DOHH2 (cell line): ENCODE results near the gene NKAIN2.

Experiments used
- CTCF ChIP-seq: fragments of 200-600 bp; sonication (generic); IDR thresholded peaks from one replicate; pipeline ENCODE4 v1.5.1; 2014; ENCODE audit warnings: antibody characterized with exemption, mild to moderate bottlenecking, low read depth, low read length; ENCODE audit not compliant: poor library complexity, severe bottlenecking
- EZH2phosphoT487 ChIP-seq: fragments of 200-600 bp; sonication (generic); IDR thresholded peaks from 2 replicates; pipeline ENCODE4 v1.6.1; 2017; ENCODE audit warnings: borderline replicate concordance, mild to moderate bottlenecking, antibody characterized with exemption, low read length, moderate library complexity, mixed read lengths

GRCh38 chr6:124234801-124235200 is 431.1 kb downstream of the NKAIN2 start:
- TF ChIP-seq CTCF: no peak
- TF ChIP-seq EZH2phosphoT487: no peak
